ENCODE results near the gene MOCS3.

The MOCS3 gene, protein sequence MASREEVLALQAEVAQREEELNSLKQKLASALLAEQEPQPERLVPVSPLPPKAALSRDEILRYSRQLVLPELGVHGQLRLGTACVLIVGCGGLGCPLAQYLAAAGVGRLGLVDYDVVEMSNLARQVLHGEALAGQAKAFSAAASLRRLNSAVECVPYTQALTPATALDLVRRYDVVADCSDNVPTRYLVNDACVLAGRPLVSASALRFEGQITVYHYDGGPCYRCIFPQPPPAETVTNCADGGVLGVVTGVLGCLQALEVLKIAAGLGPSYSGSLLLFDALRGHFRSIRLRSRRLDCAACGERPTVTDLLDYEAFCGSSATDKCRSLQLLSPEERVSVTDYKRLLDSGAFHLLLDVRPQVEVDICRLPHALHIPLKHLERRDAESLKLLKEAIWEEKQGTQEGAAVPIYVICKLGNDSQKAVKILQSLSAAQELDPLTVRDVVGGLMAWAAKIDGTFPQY

GRCh38 chr20:50958615-50959542 lies at the start of gene MOCS3:
TSS of gene MOCS3 (plus strand) at chr20:50958818. CDS start at chr20:50958843, 25 bp downstream.
- intact Hi-C loops (cut with DNase I): loop anchor here (2.0 kb wide), 1 partner anchor 28 kb away; the partner anchor contains the start of gene ADNP
- DNase-seq: peak; percentile 82 to 97 (median 90)

DNA sequence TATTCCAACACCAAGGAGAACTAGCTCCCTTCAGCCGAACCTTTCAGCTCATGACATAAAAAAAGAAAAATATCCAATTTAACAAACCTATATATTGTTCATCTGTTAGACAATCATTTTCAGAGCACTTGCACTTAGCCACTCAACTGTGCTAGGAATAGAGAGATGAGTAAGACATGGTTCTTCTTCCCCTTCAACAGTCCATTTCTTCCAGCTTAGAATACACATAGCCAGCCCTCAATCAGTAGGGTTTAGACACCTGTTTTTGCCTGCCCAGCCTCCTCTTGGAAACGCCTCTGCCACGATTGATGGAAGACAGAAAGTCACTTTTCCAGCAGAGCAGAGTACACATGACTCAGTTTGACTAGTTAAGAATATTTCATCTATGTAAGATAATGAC lies 49.2 kb upstream of the MOCS3 start:
- no peak for DNase-seq
- intact Hi-C loops (cut with DNase I): no loop called here

DNA sequence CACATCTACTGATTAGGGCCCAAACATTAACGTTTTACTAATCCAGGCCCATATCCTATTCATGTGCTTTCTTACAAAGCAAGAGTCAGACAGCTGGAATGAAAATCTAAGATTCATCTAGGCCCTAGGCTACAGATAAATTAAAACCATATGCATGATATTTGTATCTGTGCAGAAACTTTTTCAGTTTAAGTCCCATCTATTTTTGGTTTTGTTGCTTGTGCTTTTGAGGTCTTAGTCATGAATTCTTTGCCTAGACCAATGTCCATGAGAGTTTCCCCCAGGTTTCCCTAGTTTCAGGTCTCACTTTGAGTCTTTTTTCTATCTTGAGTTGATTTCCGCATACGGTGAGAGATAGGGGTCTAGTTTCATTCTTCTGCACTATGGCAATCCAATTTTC lies 47.6 kb upstream of the MOCS3 start:
- intact Hi-C loops (cut with DNase I): no loop called here
- DNase-seq: no peak

GRCh38 chr20:50911716-50912115 lies 46.9 kb upstream of the MOCS3 start:
- intact Hi-C loops (cut with DNase I): no loop called here
- no peak for DNase-seq

DNA sequence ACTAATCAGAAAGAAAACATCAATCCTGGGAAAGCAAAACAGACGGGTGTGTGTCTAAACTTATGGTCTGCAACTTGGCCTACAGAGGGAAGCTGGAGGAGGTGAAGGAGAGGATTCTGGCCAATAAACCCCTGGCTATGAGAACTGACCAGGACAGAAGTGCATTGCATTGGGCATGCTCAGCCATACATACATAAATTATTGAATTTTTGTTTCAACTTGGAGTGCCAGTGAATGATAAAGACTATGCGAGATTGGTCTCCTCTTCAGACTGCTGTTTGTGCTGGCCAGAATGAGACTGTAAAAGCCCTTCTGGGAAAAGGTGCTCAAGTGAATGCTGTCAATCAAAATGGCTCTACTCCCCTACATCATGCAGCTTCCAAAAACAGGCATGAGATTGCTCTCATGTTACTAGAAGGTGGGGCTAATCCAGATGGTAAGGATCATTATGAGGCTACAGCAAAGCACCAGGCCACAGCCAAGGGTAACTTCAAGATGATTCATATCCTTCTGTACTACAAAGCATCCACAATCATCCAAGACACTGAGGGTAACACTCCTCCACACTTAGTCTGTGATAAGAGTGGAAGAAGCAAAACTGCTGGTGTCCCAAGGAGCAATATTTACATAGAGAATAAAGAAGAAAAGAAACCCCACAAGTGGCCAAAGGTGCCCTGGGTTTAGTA lies 44.8 kb upstream of the MOCS3 start:
- DNase-seq: no peak
- intact Hi-C loops (cut with DNase I): no loop called here

- no peak for DNase-seq
- intact Hi-C loops (cut with DNase I): no loop called here
Measured at GRCh38 chr20:50915424-50915823, 43.2 kb upstream of the MOCS3 start.

DNA sequence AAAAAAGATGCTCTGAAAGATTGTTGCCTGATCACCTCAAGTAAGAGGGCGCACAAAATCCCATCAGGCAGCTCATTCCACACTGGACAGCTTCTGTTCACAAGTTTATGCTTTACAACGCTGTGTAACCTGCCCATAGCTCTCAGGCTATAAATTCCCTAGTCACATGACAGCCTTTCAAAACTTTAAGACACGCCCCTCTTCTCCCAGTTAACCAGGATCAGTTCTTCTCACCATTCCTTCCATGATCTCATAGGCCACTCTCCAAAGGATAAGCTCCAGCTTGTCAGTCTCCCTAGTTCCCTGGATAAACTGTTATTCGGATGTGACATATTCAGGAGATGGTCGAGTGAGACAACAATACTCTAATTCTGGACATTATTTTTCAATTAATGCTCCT lies 42.4 kb upstream of the MOCS3 start:
- no peak for DNase-seq
- intact Hi-C loops (cut with DNase I): no loop called here

GRCh38 chr20:50916934-50917333 lies 41.7 kb upstream of the MOCS3 start:
- intact Hi-C loops (cut with DNase I): no loop called here
- DNase-seq: no peak

DNA sequence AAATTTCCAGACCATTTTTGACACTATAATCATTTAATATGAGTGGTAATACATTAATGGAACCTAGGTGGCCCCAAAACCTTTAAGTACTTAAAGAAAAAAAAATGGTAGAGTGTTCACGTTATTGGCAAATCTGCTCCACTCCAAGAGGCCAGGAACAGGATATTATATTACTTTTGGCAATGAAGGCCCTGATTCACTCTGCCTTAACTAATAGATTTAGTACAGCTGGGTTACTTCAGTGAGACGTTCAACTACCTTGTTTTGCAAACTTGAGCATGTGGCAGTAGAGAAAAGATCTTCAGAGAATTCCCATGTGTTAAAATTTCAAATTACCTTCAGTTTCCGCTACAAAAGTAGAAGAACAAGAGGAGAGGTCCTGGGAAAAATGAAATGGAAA lies 40.2 kb upstream of the MOCS3 start:
- intact Hi-C loops (cut with DNase I): no loop called here
- no peak for DNase-seq

GRCh38 chr20:50919567-50919966 lies 39.1 kb upstream of the MOCS3 start:
- no peak for DNase-seq
- intact Hi-C loops (cut with DNase I): no loop called here

DNA sequence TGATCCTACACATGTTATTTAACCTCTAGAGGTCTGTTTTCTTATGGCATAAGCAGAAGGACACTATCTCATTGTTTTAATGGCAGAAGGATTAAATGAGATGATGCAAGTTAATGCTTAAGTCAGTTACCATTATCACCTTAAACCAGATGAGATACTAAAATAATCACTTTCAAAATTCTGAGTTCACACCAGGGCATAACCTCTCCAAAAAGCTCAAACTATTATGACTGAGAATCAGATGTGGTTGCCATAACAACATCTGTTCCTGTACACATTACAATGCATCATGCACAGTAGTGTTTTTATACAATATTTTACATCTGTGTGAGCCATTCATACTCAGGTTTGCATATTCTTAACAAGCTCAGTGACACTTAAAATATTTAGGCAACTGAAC lies 37.6 kb upstream of the MOCS3 start:
- intact Hi-C loops (cut with DNase I): no loop called here
- DNase-seq: no peak

GRCh38 chr20:50921803-50922501 lies 36.7 kb upstream of the MOCS3 start:
- no peak for DNase-seq
- intact Hi-C loops (cut with DNase I): no loop called here

GRCh38 chr20:50924261-50924920 lies 34.2 kb upstream of the MOCS3 start:
- DNase-seq: no peak
- intact Hi-C loops (cut with DNase I): no loop called here

GRCh38 chr20:50926530-50926929 lies 32.1 kb upstream of the MOCS3 start:
- DNase-seq: no peak
- intact Hi-C loops (cut with DNase I): no loop called here

- intact Hi-C loops (cut with DNase I): no loop called here
- no peak for DNase-seq
Measured at GRCh38 chr20:50928469-50928868, 30.1 kb upstream of the MOCS3 start.

GRCh38 chr20:50929299-50930138 lies 29.1 kb upstream of the MOCS3 start:
- peak; percentile 78 to 98 (median 86) for DNase-seq
- intact Hi-C loops (cut with DNase I): loop anchor here (1.0 to 2.0 kb wide), 2 partner anchors 29 to 135 kb away; partner anchors contain the start of genes DPM1 and MOCS3

GRCh38 chr20:50930139-50930975 lies 28.3 kb upstream of the MOCS3 start:
- peak in 5 of 10 donors; percentile 12 to 85 (median 30) for DNase-seq
- intact Hi-C loops (cut with DNase I): loop anchor here (2.0 kb wide), 1 partner anchor 28 kb away; the partner anchor contains the start of genes DPM1 and MOCS3

DNA sequence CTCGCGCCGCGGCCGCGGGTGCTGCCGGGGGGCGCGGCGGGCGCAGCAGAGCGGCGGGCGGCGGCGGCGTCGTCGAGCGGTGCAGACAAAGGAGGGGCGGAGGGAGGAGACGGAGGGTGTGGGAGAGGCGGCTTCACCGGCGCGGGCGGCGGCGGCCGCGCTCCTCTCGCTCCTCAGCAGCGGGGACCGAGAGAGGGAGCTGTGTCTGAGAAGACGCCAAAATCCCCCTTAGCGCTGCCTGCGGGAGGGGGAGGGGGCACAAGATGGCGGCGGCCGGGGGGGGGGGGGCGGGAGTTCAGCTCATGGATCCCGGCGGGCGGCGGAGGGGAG lies 27.7 kb upstream of the MOCS3 start:
- peak in 1 of 10 donors; percentile 12 for DNase-seq
- intact Hi-C loops (cut with DNase I): loop anchor here (2.0 kb wide), 1 partner anchor 28 kb away; the partner anchor contains the start of genes DPM1 and MOCS3

Data from posterior cingulate gyrus (tissue), 11 donors.